ENCODE data around the gene RGS8.
"Not testable (repeated sequence)": the region's sequence is repeated elsewhere in the genome, so short reads cannot be mapped to it uniquely, and the experiment has no call there.

RGS8 gene

DNA sequence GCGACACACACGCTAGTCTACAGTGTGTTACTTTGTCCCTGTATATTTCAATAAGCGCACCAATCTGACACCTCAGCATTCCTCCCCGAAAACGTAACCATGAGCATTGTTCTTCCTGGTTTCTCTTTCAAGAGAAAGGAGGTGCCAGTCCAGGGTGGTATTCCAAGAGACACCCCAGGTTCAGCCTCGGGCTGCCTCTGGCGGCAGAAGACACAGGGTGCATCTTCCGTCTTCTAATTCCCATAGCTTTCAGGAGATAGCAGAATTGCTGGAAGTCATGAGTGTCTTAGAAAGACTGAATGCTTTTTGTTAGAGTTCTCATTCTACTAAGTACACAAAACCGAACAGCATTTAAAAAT, 15.9 kb upstream of the RGS8 start:
- no peak for DNase-seq

DNA sequence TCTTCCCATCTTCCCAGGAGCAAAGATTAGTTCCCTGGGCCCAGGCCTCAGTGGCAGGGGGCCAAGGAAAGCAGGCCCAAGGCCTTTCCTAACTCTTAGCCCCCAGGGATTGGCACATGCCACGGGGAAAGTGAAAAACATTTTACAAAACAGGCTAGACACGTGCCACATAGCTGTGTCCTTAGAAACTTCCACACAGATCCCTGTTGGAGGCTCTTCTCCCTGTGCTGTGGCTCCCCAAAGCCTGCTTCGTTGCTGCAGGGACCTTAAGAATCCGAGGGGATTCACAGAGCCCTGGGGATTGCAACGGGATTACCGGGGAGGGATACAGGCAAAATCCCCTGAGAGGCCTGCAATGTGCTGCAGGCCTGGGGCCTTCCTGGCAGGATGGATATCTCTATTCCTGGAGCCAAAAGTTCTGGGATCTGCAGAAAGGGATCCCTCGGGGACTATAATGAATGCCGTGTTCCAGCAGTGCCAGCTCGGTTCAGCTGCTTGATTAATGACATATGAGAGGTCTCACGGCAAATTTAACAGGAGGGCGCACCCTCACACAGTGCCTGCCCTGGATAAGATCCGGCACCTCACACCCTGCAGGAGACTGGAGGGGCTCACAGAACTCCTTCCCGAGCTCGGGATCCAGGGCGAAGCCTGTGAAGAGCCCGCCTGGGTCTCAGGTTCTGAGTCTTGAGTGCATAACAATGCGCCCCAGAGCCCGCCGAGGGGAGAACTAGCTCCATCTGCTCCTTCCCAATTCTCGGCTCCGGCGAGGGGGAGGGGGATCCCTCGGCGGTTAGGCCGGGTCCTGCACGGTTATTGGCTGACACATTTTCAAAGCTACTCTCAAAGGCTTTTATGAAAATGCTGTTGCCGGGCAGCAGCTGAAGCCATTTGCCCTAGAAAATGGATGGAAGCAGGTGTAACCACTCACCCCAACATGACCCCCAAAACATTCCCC, 15.3 kb upstream of the RGS8 start:
- no peak for DNase-seq

DNA sequence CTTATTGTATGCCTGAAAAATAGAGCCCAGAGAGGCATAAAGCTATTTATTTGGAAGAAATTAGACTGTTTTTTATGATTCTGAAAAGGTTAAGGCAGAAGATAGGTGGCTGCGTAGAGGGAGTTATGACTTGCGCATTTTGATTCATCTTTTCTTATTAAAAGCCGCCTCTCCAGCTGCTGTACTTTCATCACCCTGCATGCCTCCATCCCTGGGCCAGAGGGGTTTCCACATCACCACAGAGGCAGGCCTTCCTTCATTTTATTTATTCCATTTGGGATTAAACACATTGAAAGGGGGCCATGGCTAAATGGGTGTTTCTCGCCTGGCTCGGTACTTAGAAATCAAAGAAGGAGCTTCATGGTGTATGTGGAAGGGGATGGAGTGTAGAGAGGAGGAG, 14.6 kb upstream of the RGS8 start:
- DNase-seq, result no peak

DNA sequence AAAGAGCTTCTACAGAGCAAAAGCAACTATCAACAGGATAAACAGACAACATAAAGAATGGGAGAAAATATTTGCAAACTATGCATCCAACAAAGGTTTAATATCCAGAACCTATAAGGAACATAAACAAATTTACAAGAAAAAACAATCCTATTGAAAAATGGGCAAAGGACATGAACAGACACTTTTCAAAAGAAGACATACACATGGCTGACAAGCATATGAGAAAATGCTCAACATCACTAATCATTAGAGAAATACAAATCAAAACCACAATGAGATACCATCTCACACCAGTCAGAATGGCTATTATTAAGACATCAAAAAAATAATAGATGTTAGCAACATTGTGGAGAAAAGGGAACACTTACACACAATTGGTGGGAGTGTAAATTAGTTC, 8.8 kb upstream of the RGS8 start:
- not testable (repeated sequence) for DNase-seq

DNA sequence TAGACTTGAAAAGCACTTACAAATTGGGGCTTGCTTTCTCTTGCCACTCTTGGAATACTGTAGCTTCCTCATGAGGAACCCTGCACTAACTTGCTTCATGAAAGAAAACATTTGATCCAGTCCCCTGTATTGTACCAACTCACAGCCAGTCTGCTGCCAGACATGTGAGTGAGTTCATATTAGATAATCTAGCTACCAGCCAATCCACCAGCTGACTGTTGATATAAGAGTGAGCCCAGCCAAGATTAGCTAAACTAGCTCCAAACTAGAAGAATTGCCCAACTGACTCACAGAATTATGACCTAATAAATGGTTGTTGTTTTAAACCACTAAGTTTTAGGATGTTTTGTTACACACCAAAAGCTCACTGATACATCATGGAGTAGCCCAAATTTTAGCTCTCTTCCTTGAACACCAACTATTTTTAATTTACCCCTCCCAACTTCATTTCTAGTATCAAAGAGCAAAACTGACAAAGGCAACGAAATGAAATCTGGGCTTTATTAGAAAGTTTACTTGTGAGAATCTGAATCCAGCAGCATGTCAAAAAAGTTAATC, 6.6 kb upstream of the RGS8 start:
- DNase-seq, result no peak

DNA sequence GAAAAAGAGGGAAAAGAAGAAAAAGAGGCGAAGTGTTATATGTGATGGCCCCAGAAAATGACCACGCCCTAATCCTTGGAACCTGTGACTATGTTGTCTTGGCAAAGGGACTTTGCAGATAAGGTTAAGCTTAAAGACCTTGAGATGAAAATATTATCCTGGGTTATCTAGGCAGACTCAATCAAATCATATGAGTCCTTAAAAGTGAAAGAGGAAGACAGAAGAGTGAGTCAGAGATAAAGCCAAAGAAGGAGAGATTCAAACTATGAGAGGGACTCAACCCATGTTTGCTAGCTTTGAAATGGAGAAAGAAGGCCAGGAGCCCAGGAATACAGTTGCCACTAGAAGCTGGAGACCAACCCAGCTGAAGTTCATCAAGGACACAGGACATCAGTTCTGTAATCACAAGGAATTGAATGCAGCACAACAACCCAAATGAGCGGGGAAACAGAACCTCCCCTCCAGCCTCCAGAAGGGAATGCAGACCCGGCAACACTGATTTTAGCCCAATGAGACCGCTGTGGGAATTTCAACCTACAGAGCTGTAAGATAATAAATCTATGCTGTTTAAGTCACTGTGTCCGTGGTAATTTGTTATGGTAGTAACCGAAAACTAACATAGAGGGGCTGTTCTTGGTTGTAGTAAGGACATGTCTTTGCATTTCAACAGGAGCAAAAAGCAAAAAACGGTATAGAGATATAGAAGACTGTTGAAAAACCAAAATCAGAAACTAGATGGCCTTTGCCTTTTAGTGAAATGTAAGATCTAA, 4.2 kb upstream of the RGS8 start:
- DNase-seq, result no peak

DNA sequence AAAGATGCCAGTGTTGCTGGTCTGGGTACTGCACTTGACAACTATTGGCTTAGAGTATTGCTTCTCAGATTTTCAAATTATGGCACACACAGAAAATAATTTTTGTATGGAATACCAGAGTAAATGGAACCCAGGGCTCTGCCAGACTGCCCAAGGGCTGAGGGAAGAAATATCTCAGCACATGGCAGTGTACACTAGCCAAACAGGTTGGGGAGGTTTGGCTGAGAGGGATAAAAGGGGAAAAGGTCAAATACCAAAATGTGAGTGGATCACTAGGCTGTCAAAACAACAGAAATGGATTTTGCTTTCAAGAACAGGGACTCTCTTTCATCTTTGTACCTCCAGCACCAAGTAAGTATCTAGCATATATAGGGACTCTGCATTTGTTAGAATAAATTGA, 3.0 kb upstream of the RGS8 start:
- no peak for DNase-seq

DNA sequence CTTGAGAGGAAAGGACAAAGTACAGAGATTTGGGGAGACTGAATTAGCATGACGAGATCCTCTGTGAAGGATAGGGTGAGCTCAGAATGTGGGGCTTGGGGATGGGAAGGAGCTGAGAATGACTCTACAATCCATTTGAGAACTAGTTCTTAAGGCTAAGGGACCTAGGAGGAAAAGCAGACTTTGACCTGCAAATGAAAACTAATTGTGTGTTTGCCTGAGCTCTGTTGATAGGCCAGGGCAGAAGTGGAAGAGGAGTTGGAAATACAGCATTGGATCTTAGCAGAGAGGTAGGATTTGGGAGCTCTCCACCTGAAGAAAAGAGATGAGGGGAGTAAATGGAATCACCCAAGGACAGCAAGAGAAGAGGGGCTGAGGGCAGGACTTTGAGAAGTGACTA, 2.1 kb upstream of the RGS8 start:
- no peak for DNase-seq

DNA sequence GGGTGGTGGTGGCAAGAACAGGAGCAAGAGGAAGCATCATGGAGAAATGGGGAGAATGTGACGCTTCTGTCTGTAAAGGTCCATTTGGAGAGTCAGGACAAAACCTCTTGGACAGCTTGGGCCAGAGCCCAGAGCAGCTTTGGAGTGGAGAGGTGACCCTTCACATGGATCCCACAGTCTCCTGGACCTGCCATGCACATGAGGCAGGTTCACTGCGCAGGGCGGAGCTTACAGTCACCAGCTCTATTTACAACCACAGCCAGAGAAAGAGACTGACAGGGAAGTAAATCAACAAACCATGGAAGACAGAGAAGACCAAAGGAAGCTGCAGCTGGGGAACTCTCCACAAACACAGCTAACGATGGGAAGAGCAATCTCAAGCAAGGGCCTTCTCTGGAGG, 828 bp upstream of the RGS8 start:
- no peak for DNase-seq

DNA sequence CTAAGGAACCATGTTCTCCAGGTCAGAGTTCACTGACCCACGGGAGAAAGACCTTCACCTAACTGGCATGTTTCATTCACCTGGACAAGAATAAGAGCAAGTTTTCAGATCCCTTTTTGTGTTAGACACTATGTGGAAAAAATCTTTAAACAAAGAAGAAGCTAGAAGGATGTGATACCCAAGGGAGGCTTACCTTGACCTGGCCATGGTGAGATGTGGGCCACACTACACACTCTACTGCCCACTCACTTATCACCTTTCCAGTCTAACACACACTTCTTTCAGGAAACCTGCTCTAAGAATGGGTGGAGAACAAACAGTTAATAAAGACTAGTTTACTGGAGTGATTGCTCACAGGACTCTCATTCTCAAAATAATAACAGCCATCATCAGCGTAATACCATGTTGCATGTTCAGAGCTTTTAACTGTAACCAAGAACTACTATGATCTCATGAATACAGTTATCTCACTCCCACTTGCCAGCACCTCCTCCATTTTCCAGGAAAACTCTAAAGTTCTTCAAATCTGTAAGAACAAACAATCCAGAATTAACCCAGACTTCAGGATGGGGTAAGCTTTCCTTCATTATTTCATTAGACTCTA, 1.4 kb downstream of the RGS8 start:
- DNase-seq, result no peak

DNA sequence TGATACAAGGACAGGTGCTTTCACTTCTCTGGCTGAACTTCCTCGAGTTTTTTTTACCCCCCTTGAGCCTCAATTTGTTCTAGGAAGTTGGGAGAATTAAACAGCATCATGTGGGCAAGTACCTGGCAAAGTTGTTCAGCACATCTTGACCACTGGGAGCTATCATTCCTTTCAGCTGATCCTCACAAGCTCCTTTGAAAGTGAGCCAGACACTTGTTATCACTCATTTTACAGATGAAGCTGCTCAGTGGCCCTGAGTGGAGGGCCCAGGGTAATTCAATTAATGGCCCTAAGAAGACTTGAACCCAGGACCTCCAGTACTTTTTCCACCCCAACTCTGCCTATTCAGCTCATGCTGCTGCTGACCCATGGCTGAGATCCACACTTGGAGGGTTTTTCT, 2.0 kb downstream of the RGS8 start:
- DNase-seq, result no peak

DNA sequence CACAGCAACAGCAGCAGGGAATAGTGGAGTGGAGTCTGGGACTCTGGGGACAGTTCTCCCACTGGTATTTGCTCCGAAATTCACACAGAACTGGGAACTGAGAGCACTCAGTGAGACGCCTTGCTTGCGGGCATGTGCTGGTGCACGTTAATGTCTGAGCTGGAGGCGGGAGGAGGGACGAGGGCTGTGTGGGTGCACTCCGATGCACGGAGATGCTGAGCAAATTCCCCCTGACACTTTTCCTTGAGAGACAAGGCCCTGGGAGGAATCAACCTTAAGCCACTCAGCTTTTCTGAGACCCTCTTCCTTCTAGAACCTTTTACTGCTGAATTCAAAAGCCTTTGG, 2.8 kb downstream of the RGS8 start:
- DNase-seq, result no peak

DNA sequence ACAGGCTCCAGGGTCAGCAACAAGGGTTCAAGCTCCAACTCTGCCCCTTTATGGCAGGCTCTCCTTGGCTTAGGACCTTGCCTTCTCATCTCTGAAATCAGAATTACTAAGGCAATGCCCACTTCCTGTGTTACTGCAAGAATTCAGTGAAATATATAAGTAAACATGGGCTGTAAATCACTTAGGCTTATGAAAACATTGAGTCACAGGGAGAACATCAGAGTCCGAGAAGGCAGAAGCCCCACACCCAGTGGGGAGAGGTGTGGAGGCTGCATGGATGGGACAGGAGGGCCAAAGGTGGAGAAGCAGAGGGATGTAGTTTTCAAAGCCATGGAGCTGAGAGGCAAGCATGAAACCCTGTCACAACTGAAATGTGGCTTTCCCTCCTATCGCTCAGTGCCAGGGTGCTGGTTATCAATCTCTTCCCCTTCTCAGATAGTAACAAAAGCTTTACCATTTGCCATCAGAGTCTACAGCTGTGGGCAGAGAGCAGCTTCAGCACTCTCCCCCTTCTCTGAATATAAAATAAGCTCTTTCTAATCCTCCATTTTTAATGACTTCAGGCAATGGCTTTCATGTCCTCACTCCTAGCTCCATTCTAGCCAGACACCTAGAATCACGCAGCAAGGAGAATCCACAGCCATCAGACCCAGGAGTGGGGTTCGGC, 3.4 kb downstream of the RGS8 start:
- DNase-seq, result no peak

DNA sequence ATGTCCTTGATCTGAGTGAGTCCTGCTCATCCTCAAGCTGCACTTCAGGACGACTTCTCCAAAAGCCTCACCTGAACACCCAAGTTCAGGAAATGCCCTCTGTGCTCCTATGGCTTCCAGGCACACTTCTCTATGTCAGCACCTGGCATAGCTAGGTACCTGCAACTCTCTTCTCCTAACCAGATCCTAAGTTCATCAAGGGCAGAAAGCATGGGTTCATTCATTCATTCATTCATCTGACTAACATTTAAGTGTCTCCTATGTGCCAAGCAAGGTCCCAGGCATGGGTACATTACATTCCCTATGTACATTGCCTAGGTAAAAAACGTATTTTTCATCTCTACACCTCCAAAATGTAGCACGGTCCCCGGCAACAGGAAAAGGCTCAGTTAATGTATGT, 4.0 kb downstream of the RGS8 start:
- DNase-seq, result no peak

DNA sequence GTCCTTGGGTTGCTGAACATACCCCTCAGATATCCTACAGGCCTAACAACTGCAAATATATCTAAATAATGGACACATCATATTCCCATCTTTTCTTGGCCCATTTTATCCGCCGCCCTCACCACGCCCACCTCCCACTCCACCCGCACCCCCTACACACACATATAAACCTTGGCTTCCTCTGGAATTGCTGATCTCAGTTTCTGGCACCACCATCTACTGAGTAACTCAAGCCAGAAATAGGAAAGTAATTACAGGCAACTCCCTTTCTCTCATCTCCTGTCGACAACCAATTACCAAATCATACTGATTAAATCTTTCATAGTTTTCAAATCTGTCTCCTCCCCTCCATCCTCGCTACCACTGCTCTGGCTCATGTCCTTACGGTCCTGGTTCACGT, 4.7 kb downstream of the RGS8 start:
- DNase-seq, result no peak

DNA sequence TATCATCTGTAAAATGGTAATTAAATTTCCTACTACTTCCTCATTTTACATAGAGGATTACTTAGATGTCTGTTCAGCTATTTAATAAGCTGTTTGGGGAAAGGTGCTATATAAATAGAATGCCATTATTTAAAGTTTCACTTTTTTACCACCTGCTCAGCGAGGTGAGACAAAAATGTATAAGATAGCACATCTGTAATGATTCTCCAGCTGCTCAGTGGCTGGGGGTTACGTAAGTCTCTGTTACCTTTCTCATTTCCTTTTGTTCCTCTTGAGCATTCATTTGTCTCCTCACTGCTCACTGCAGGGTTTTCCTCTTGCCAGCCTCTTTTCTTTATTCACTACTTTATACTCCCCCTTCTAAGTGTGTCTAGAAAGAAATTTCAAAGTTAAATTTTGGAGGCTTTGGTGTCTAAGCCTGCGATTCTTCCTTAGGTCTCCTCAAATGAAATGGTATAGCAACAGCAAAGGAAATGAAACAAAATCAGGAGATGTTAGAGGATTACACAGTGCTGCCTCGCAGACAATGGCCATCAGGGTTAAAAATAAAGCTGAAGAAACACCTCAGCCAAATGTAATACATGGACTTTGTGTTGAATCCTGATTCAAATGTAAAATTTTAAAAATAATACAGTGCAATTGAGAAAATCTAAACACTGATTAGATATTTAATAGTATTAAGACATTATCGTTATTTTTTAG, 6.8 kb downstream of the RGS8 start:
- DNase-seq, result no peak

DNA sequence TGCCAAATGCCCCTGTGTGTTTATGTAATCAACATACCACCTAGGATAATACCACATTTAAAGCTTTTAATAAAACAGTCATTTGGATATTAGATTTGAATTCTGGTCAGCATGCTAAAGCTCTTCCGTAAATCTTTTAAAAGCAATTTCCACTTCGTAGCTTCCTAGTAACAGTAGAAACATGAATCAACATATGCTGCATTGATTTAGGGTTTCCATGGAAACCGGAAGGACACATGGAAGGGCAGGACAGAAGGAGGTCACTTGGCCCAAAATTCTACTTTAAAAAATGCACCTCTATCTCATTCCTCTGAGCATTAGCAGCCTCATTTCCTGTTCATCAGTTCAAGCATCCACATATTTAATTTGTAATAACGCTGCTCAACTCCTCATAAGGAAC, 8.1 kb downstream of the RGS8 start:
- no peak for DNase-seq

DNA sequence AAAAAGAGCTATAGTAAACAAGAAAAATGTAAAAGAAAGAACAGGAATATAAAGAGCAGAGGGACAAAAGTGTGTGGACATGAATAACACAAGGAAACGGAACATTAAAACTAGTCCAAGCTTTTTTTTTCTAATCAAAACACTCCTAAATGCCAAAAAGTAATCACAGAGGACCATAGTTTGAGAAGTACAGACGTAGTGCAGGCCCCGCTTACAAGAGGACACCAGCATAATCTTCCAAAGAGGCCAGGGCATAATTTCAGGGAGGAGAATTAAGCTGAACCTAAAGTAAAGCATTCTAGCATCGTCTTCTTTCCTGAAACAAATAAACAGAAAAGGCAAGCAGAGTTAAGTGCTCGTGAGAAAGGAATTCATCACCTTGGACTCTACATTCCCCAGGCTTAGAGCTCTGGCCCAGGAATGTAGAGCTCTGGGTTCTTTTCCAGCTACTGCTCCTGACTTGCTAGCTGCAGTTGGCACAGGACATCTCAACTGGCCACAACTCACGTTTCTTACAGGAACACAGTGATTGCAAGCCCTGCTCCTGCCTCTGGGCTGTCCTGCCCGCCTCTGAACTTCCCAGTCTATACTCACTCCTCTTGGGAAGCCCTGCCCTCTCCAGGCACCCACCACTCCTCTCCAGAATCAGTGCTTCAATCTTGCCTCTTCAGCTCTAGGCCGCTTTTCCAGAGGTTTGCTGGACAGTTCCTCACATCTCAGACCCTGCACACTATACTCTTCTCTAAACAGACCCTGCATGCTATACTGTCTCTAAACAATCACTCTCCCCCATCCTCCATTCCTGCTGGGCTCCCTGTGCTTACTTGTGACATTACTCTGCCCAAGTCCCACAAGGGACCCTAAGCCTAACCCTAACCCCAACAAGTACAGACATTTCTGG, 9.8 kb downstream of the RGS8 start:
- no peak for DNase-seq

DNA sequence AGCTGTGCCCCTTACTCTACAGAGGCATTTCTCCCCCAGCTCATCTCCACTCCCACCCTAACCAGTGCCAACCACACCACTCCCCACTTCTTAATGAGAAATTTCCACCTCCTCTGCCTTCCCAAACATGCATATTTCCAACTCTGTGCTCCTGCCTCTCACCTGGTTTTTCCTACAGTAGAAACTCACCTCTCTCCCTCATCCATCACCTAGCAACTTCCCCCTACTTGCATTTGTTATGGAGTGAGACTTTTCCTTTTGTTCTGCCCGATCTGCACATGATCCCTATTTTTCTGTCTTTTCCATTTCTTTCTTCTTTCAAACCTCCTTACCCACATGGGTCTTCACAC, 11.9 kb downstream of the RGS8 start:
- DNase-seq, result no peak

DNA sequence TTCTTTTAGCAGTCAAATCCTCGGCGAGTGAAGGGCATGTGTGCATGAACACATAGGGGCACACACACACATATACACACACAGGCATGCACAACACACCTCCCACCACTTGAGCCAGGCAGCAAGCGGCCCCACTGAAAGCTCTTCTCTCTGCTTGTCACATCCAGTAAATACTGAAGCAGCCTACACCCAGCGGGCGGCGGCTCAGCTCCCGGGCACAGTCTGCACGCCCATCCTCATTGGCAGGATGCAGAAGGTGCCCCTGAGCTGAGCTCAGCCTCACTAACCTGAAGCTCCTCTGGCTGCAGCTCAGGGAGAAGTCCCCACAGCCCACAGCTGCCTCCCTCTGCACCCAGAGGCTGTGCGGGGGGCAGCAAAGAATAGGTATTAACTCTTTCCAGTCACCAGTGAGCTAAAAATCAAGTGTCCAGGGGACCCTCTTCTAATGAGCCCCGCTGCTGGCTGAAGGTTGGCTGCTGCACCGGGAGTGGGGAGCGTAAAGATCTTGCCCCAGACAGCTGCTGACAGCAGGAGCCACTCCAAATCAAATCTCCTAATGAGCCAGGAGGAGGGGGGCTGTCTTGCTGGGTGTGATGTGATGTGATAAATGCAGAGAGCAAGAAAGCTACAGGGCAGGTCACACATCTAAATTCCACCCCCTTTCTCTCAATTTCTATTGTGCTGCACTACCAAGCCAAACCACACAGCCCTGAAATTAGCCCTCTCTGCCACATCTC, 12.5 kb downstream of the RGS8 start:
- DNase-seq, result no peak

All from CD4-positive, alpha-beta T cell treated with Interleukin-17A for 4 hours (primary cell).